SK-N-SH treated with all-trans-retinoic acid at 6 μM for 48 hours (cell line): Measurements from ENCODE around the gene TLE4.

Source experiments
- ARNTL ChIP-seq: fragments of 450-650 bp; formaldehyde crosslinking; IDR thresholded peaks from 2 replicates; pipeline ENCODE4 v1.5.0; 2020; ENCODE audit warnings: low read depth, mild to moderate bottlenecking, moderate library complexity, borderline replicate concordance
- CREB5 ChIP-seq: fragments of 250-450 bp; sonication (Bioruptor Pico); IDR thresholded peaks from 2 replicates; pipeline ENCODE4 v1.5.1; 2020; ENCODE audit warnings: low read depth, mild to moderate bottlenecking, moderate library complexity
- CSRNP3 ChIP-seq: fragments of 250-450 bp; sonication (Bioruptor Pico); IDR thresholded peaks from 2 replicates; pipeline ENCODE4 v1.5.1; 2021; ENCODE audit warnings: mild to moderate bottlenecking, moderate library complexity
- RARB ChIP-seq: fragments of 250-450 bp; sonication (Bioruptor Pico); IDR thresholded peaks from 2 replicates; pipeline ENCODE4 v1.8.0; 2021; ENCODE audit warnings: mild to moderate bottlenecking, moderate library complexity
- TSHZ2 ChIP-seq: fragments of 250-450 bp; sonication (Bioruptor Pico); IDR thresholded peaks from 2 replicates; pipeline ENCODE4 v1.5.0; 2020; ENCODE audit warnings: mild to moderate bottlenecking, moderate library complexity
- ZC3H10 ChIP-seq: fragments of 250-450 bp; sonication (Bioruptor Pico); IDR thresholded peaks from 2 replicates; pipeline ENCODE4 v1.5.1; 2021; ENCODE audit warnings: mild to moderate bottlenecking, moderate library complexity
- ZFP30 ChIP-seq: fragments of 450-650 bp; formaldehyde crosslinking; IDR thresholded peaks from 2 replicates; pipeline ENCODE4 v1.5.0; 2022; ENCODE audit warnings: mild to moderate bottlenecking, moderate library complexity

GRCh38 chr9:79645110-79645509, 73.3 kb downstream of the TLE4 start:
- TF ChIP-seq TSHZ2 (no peak), CREB5 (CRISPR knock-in tag) (no peak), RARB (CRISPR knock-in tag) (no peak), ZFP30 (no peak), ARNTL (no peak), ZC3H10 (no peak), CSRNP3 (no peak)
